ENCODE data around the gene LARGE1.

GRCh38 chr22:33570110-33570509 is 350.2 kb downstream of the LARGE1 start:
- TF ChIP-seq ATF2 (IDR thresholded peaks at IDR 0.05; ENCODE audit: low read length) (no peak), NRF1 (IDR thresholded peaks at IDR 0.05; ENCODE audit: low read depth, low read length) (no peak), EGR1 (IDR thresholded peaks at IDR 0.05; ENCODE audit: borderline replicate concordance, low read depth, low read length) (no peak), POLR2AphosphoS5 (IDR thresholded peaks at IDR 0.05; ENCODE audit: low read depth, low read length) (no peak), CTCF (IDR thresholded peaks at IDR 0.05; ENCODE audit: control extremely low read depth in 1 of 3, insufficient read depth in 1 of 3, low read depth in 1 of 3, low read length in 3 of 3) (no peak), USF2 (IDR thresholded peaks at IDR 0.05; ENCODE audit: low read length) (no peak), PHF8 (conservative IDR thresholded peaks at IDR 0.05; ENCODE audit: low read depth, low read length) (no peak), ZNF274 (IDR thresholded peaks at IDR 0.05; ENCODE audit: borderline replicate concordance, extremely low read depth, low read length) (no peak), CEBPB (IDR thresholded peaks at IDR 0.05; ENCODE audit: low read depth, low read length) (no peak), SP2 (IDR thresholded peaks at IDR 0.05; ENCODE audit: low read length) (no peak), POLR2A (IDR thresholded peaks at IDR 0.05; ENCODE audit: control extremely low read depth in 1 of 2, low read depth in 2 of 2, low read length in 2 of 2) (no peak), JUND (IDR thresholded peaks at IDR 0.05; ENCODE audit: low read length) (no peak)
- TF ChIP-seq, protein P1, sequence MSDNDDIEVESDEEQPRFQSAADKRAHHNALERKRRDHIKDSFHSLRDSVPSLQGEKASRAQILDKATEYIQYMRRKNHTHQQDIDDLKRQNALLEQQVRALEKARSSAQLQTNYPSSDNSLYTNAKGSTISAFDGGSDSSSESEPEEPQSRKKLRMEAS (IDR thresholded peaks at IDR 0.05) = no peak
